GM12878 (cell line): Measurements from ENCODE around the gene SPATA16.

Experiments used
- EP300 ChIP-seq, 2 experiments: fragments of 150-350 bp in 1 of 2; IDR thresholded peaks; 2 replicates each; pipeline ENCODE4 v1.6.1; 2011 to 2012; ENCODE audit warnings: low read depth in 2 of 2, low read length in 2 of 2, borderline replicate concordance in 1 of 2, improper control_type of control experiment in 1 of 2, inconsistent platforms in 1 of 2; ENCODE audit not compliant: control insufficient read depth in 1 of 2
- TF ChIP-seq, protein P1 (sequence below): IDR thresholded peaks from 2 replicates; pipeline ENCODE4 v1.6.1; 2012; ENCODE audit warnings: low read depth, low read length, improper control_type of control experiment
- TF ChIP-seq, protein P2 (sequence below): fragments of 450-650 bp; IDR thresholded peaks from 2 replicates; pipeline ENCODE4 v1.6.1; 2017; ENCODE audit warnings: antibody characterized with exemption, mild to moderate bottlenecking, moderate library complexity

DNA sequence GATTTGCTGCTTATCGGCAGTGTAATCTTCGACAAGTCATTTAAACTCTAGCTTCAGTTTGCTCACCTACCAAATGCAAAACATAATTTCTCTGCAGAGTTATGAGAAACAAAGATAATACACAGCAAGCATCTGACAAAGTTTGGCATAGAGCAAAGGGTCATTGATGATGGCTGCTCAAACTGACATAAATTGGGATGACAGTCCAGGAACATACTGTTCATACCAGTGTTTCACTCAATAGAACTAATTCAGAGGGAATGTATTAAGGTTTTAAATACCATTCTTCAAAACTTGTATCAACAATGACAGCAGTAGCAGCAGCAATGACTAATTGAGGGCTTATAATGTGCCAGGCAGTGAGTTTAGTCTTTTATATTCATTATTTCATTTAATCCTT lies 137.6 kb downstream of the SPATA16 start:
- TF ChIP-seq, protein P1, sequence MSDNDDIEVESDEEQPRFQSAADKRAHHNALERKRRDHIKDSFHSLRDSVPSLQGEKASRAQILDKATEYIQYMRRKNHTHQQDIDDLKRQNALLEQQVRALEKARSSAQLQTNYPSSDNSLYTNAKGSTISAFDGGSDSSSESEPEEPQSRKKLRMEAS: no peak
- TF ChIP-seq, protein P2, sequence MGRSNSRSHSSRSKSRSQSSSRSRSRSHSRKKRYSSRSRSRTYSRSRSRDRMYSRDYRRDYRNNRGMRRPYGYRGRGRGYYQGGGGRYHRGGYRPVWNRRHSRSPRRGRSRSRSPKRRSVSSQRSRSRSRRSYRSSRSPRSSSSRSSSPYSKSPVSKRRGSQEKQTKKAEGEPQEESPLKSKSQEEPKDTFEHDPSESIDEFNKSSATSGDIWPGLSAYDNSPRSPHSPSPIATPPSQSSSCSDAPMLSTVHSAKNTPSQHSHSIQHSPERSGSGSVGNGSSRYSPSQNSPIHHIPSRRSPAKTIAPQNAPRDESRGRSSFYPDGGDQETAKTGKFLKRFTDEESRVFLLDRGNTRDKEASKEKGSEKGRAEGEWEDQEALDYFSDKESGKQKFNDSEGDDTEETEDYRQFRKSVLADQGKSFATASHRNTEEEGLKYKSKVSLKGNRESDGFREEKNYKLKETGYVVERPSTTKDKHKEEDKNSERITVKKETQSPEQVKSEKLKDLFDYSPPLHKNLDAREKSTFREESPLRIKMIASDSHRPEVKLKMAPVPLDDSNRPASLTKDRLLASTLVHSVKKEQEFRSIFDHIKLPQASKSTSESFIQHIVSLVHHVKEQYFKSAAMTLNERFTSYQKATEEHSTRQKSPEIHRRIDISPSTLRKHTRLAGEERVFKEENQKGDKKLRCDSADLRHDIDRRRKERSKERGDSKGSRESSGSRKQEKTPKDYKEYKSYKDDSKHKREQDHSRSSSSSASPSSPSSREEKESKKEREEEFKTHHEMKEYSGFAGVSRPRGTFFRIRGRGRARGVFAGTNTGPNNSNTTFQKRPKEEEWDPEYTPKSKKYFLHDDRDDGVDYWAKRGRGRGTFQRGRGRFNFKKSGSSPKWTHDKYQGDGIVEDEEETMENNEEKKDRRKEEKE: no peak
- no peak for TF ChIP-seq EP300 (IDR thresholded peaks at IDR 0.05; ENCODE audit: borderline replicate concordance in 1 of 2, control insufficient read depth in 1 of 2, low read depth in 2 of 2, low read length in 2 of 2)
